Fibroblast of lung (primary cell): ENCODE data around the gene CSF1R. TPM values are rescaled to one million over a fixed set of nuclear protein-coding genes. Genes with fewer than 3 reads are reported as not detected.

Source experiments
- DNase-seq, 2 donors: peaks; one replicate each; pipeline versions ENCODE4 v3.0.0 to v3.0.0-alpha.2; 2010; ENCODE audit warnings: low read depth in 2 of 2
- H2AFZ ChIP-seq: 2 replicates; pipeline ENCODE4 v1.5.1; 2012; ENCODE audit warnings: low read length, control low read depth, inconsistent platforms
- H3K27ac ChIP-seq: 2 replicates; pipeline ENCODE4 v1.5.1; 2011; ENCODE audit warnings: low read length, control low read depth; ENCODE audit not compliant: insufficient read depth
- H3K27me3 ChIP-seq: 2 replicates; pipeline ENCODE4 v1.5.1; 2011; ENCODE audit warnings: mild to moderate bottlenecking, low read length; ENCODE audit not compliant: control insufficient read depth, insufficient read depth
- H3K36me3 ChIP-seq: 2 replicates; pipeline ENCODE4 v1.5.1; 2011; ENCODE audit warnings: low read length; ENCODE audit not compliant: control insufficient read depth, insufficient read depth
- H3K4me1 ChIP-seq: 2 replicates; pipeline ENCODE4 v1.5.1; 2011; ENCODE audit warnings: low read length; ENCODE audit not compliant: control insufficient read depth, insufficient read depth; ENCODE audit errors: extremely low read depth
- H3K4me2 ChIP-seq: 2 replicates; pipeline ENCODE4 v1.5.1; 2011; ENCODE audit warnings: low read length, control low read depth; ENCODE audit not compliant: insufficient read depth; ENCODE audit errors: extremely low read depth
- H3K4me3 ChIP-seq, 4 experiments: fragments of 200-600 bp in 1 of 4; sonication (generic) in 1 of 4; replicated peaks in 1 of 4; 2 replicates each; pipeline ENCODE4 v1.5.1; 2011 to 2016; ENCODE audit warnings: low read length in 4 of 4, low read depth in 3 of 4, mild to moderate bottlenecking in 3 of 4, control low read depth in 2 of 4, inconsistent platforms in 1 of 4, mixed read lengths in 1 of 4; ENCODE audit not compliant: insufficient read depth in 1 of 4; ENCODE audit errors: control extremely low read depth in 1 of 4
- H3K79me2 ChIP-seq: 2 replicates; pipeline ENCODE4 v1.5.1; 2012; ENCODE audit warnings: mild to moderate bottlenecking, low read length, inconsistent platforms; ENCODE audit not compliant: control insufficient read depth, insufficient read depth
- H3K9ac ChIP-seq: 2 replicates; pipeline ENCODE4 v1.5.1; 2011; ENCODE audit warnings: mild to moderate bottlenecking, low read length, control low read depth; ENCODE audit not compliant: insufficient read depth
- H3K9me3 ChIP-seq: 2 replicates; pipeline ENCODE4 v1.5.1; 2012; ENCODE audit warnings: low read depth, low read length; ENCODE audit not compliant: control insufficient read depth, insufficient read depth
- H4K20me1 ChIP-seq: 2 replicates; pipeline ENCODE4 v1.5.1; 2011; ENCODE audit warnings: low read length; ENCODE audit not compliant: control insufficient read depth, insufficient read depth; ENCODE audit errors: extremely low read depth
- CTCF ChIP-seq, 2 donors: IDR thresholded peaks in 1 of 2; conservative IDR thresholded peaks in 1 of 2; 1 replicate in 1 of 2; 2 replicates in 1 of 2; pipeline ENCODE4 v1.5.1; 2011 to 2012; ENCODE audit warnings: low read length in 2 of 2, control low read depth in 1 of 2, inconsistent platforms in 1 of 2, low read depth in 1 of 2, mild to moderate bottlenecking in 1 of 2
- EZH2 ChIP-seq: IDR thresholded peaks from 2 replicates; pipeline ENCODE4 v1.5.1; 2012; ENCODE audit warnings: low read length, control low read depth, mild to moderate bottlenecking; ENCODE audit errors: missing control alignments
- polyA plus RNA-seq, 2 donors: library from polyadenylated mRNA; depleted of rRNA in 1 of 2; stranded (reverse) in 1 of 2; unstranded in 1 of 2; fragments of >200 nt; gene quantifications; 2 replicates each; pipeline ENCODE4 v1.2.1, GENCODE V29; 2011 to 2012; ENCODE audit warnings: missing spikeins in 1 of 2
- total RNA-seq: library from RNA; depleted of rRNA; stranded (reverse); fragments of >200 nt; gene quantifications from 2 replicates; pipeline ENCODE4 v1.2.1, GENCODE V29; 2014

The CSF1R gene
- total and polyA plus RNA-seq, 2 donors (not counting 1 experiment from before 2014, with no cell fraction given), result 0.07 TPM; not detected in 1

GRCh38 chr5:150052956-150053712 lies 33.2 kb downstream of the CSF1R start:
- H3K36me3 ChIP-seq, result peaks cover 30% of the 10 kb centered on the region
- H3K4me3 ChIP-seq, result no peak overlapping the region
- DNase-seq, result peak; percentile 60 to 84
- no peak overlapping the region for H3K4me2 ChIP-seq
- H3K9ac ChIP-seq, result peak overlapping the region; percentile 5
- H3K27me3 ChIP-seq, result no peaks in the 10 kb centered on the region
- TF ChIP-seq CTCF (conservative IDR thresholded peaks at IDR 0.05 in 1 of 2, IDR thresholded peaks at IDR 0.05 in 1 of 2; ENCODE audit: low read depth in 1 of 2, low read length in 2 of 2), result no peak
- no peak for TF ChIP-seq EZH2
- no peaks in the 10 kb centered on the region for H3K9me3 ChIP-seq
- peak overlapping the region; percentile 35 for H3K27ac ChIP-seq
- H3K4me1 ChIP-seq, result peaks cover 8% of the 10 kb centered on the region
- no peaks in the 10 kb centered on the region for H3K79me2 ChIP-seq
- no peak overlapping the region for H2AFZ ChIP-seq
- H4K20me1 ChIP-seq, result no peaks in the 10 kb centered on the region

GRCh38 chr5:150052226-150052955 lies 34.0 kb downstream of the CSF1R start:
- H3K4me2 ChIP-seq, result no peak overlapping the region

More at GRCh38 chr5:150052226-150052955, 34.0 kb downstream of the CSF1R start:
- Histone ChIP-seq H3K27ac (peak overlapping the region; percentile 35), H3K27me3 (no peaks in the 10 kb centered on the region), H3K9ac (peak overlapping the region; percentile 5), H3K9me3 (no peaks in the 10 kb centered on the region), H3K79me2 (no peaks in the 10 kb centered on the region), H3K4me3 (no peak overlapping the region), H4K20me1 (no peaks in the 10 kb centered on the region), H3K4me1 (peaks cover 8% of the 10 kb centered on the region), H2AFZ (no peak overlapping the region), H3K36me3 (peaks cover 32% of the 10 kb centered on the region)
- DNase-seq, result no peak
- TF ChIP-seq EZH2, result no peak
- TF ChIP-seq CTCF (conservative IDR thresholded peaks at IDR 0.05 in 1 of 2, IDR thresholded peaks at IDR 0.05 in 1 of 2; ENCODE audit: low read depth in 1 of 2, low read length in 2 of 2), result no peak
